Right ventricle myocardium inferior (tissue), 1 donor: ENCODE measurements around the gene TBCC. TPM values are rescaled to one million over a fixed set of nuclear protein-coding genes. Genes with fewer than 3 reads are reported as not detected.
"Not testable (repeated sequence)": the region's sequence is repeated elsewhere in the genome, so short reads cannot be mapped to it uniquely, and the experiment has no call there.

Experiments used
- ATAC-seq: fragments of 200-7000 bp; cut with Tn5 transposase; one replicate; pipeline ENCODE4 v1.9.1; 2020; ENCODE audit warnings: mild to moderate bottlenecking, moderate library complexity
- DNase-seq: peaks from one replicate; pipeline ENCODE4 v3.0.0; 2021; ENCODE audit errors: missing footprints
- intact Hi-C: fragments of 100-400 bp; cut with DNase I; formaldehyde crosslinking; loops from one replicate; pipeline ENCODE4 v1.11.0; 2022
- total RNA-seq: library from RNA; stranded (reverse); fragmentation: NEBNext Ultra II Directional; extraction: Animal tissue kit (Norgen Biotek cat#: 25700); gene quantifications from one replicate; pipeline ENCODE4 v1.2.1, GENCODE V29; 2021
- donor health status: DM: no; HTN: yes; CAD: no; lungs with severe emphysema.

TBCC gene
- total RNA-seq, 1 donor from 2014 or later, result 12.0 TPM

DNA sequence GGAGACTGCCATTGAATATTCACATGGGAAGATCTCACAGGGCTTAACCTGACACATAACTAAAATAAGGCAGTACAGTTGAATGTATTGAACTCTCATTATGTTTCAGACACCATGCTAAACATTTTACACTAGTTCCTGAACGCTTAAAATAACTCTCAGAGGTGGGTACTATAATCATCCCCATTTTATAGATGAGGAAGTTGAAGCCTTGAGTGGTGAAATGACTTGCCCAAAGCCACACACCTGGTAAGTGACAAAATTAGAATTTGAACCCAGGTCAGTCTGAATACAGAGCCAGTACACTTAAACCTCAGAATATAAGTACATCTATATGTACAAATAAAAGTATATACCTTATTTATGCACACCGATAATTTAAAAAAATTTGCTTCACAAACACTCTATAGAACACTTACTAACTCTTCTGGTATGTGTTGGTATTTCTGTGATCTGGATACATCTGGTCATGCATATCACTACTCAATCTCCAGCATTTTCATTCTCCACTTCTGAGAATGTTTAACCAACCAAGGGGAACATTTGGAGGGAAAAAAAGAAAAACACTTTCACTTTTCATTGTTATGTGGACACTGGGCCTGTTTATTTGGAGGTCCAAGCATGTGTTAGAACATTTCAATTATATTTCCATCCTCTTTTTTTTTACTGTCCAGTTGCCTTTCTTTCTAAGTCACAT lies 31.4 kb upstream of the TBCC start:
- ATAC-seq (no peak), DNase-seq (no peak)
- intact Hi-C loops, result no loop called here

DNA sequence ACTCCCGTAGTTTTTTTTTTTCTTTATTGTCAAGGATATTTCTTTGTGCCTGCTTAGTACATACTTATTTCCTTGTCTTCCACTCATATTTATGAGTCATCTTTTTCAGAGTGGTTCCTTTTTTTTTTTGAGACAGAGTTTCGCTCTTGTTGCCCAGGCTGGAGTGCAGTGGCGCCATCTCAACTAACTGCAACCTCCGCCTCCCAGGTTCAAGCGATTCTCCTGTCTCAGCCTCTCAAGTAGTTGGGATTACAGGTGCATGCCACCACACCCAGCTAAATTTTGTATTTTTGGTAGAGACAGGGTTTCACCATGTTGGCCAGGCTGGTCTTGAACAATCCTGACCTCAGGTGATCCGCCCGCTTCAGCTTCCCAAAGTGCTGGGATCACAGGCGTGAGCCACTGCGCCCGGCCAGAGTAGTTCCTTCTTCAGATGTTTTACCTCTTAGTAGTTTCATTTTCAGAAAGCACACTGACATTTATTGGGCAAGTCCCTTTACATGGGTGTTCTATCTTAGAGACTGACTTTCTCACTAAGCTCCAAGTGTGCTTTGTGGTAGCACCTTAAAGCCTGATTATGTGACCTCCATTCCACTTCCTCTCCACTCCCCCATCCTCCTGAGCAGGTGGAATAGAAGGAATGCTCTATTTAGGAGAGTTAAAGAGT lies 29.1 kb upstream of the TBCC start:
- intact Hi-C loops, result not testable (repeated sequence)
- ATAC-seq (peak; percentile 41), DNase-seq (peak; percentile 77)

DNA sequence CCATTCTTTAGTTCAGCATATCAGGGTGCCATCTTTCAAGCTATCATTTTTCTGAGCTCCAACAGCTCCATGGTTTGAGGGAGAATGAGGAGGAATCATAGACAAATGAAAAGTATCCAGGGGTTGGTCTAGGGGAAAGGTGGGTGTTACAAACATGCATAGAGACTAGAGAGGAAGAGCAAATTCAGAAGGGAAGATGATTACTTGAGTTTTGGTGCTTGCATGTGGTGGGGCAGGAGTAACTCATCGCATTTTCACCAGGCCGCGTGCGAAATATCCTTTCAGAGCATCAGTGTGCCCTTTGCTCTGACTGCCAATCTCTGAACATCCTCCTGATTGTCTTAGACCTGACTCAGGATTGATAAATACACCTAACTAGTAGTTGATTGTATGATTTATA lies 28.3 kb upstream of the TBCC start:
- ATAC-seq, result no peak
- intact Hi-C loops, result no loop called here
- no peak for DNase-seq

DNA sequence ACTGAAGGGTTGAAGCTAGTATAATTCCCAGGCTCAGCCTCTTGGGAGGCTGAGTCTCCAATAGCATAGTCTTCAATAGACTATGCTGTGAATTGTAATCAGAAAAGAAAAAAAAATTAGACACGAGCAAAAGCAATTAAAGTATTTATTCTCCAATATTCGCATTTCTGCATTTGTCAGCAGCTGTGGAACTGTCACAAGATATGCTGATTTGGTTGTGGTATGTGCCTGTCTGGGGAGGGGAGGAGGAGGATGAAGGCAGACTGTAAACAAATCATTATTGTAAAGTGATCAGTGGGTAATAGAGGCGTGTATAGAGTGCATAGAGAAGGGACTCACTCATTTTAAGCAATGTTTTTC lies 25.8 kb upstream of the TBCC start:
- no peak for DNase-seq
- intact Hi-C loops, result no loop called here
- no peak for ATAC-seq

DNA sequence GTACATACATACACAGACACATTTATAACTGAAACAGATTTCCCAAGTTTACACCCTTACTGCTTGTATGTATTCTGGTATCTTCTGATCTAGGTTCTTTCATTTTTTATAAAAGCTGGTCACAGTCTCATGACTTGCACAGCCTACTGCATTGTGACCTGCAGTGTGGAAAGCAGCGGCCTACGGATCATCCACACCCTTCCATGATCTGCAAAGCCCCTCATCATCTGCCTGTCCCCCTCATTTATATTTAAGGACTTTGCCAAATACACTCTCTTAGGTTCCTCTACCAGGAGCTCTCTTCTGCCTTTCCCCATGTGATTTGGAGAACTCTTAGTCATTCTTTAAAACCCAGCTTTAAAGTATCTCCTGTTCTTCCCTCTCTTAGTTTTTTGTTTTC lies 23.9 kb upstream of the TBCC start:
- no peak for DNase-seq
- intact Hi-C loops, result no loop called here

DNA sequence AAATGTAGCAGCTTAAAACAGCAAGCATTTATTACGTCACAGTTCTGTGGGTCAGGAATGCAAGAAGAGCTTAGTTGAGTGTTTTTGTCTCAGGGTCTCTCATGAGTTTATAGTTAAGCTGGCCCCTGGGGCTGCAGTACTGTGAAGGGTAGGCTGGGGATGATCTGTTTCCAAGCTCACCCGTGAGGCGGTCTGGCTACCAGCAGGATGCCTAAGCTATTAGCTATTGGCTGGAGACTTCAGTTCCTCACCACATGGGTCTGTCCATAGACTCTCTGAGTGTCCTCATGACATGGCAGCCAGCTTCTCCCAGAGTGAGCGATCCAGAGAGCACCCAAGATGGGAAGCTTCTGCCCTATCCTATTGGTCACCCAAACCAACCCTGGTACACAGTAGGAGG lies 23.1 kb upstream of the TBCC start:
- intact Hi-C loops, result no loop called here
- DNase-seq (no peak), ATAC-seq (no peak)

More for the DNA sequence above, 23.9 kb upstream of the TBCC start:
- no peak for ATAC-seq

DNA sequence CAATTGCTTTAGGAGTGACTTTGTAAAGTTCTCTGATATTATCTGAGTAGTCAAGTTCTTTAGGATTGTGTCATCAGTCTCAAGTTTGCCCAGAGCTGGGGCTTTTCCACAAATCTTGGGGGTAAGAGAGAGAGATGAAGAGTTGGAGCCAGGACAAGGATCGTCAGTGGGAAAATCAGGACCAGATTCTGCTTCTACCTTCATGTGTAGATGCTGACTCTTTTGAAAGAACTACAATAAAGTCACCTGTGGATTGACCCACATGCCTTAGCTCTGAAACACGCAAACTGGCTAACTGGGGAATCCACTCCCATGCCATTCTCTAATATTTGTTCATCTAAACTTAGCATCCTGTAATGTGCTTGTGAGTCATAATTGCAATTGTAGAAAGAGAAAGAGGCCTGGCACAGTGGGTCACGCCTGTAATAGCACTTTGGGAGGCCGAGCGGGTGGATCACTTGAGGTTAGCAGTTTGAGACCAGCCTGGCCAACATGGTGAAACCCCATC lies 20.3 kb upstream of the TBCC start:
- ATAC-seq (no peak), DNase-seq (no peak)
- intact Hi-C loops, result no loop called here

DNA sequence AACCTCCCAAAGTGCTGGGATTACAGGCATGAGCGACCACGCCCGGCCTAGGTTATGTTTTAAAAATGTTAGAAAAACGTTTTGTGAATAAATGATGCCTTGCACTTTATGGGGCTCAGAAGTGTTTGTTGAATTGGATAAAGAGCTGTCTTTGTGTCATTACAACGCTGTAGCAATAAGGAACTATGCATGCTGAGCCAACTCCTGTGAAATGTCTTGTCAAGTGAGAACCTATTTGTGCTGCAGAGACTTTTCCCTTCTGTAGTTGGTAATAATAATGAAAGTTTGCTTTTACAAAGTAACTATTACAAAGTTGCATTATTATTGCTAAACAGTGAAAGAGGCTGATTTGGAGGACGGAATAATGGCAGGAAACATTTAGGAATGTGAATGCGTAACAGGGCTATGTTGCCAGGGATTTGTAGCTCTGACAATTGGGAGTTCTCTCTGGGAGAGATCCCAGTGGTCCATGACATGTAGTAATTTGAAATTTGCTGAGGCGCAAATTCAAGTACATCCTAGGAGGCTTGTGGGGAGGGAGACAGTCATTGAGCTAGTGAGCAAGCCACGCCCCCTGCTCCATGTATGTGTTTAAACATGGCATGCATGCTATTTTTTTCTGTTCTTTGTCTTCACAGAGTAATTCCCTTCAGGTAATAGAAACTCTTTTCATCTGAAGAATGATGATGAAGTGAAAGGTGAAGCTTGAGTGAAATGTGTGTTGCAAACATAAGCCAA lies 19.2 kb upstream of the TBCC start:
- DNase-seq, result no peak
- intact Hi-C loops, result no loop called here
- no peak for ATAC-seq

DNA sequence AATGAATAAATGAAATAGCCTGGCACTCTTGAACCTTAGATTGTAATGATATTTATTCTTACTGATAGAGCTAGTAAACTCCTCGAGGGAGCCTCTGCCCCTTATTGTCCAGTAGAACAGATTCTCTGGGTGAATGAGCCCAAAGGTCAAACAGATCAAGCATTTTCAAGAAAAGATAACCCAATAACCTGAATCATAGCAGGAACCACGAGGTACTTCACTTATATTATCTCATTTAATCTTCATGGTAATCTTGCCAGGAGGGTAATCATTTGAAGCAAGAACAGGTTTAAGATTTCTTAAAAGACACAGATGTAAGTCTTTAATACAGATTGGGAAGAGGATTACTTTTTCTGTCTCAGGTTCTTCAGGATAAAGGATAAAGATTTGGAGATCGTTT lies 17.0 kb upstream of the TBCC start:
- intact Hi-C loops, result no loop called here
- DNase-seq (no peak), ATAC-seq (no peak)

DNA sequence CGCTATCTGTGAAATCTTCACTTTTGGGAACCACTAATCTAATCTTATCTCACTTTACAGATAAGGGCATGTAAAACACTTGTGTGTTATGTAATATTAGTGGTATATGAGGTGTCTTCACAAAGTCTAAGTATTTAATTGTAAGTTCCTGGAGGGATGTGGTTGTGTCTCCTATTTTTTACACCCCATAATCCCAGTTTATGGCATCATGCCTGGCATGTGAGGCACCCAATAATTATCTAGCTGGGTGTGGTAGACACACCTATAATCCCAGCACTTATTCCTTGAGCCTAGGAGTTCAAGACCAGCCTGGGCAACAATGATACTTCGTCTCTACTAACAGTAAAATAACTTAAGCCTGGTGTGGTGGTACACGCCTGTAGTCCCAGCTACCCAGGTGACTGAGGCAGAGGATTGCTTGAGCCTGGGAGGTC lies 16.5 kb upstream of the TBCC start:
- DNase-seq (no peak), ATAC-seq (no peak)
- intact Hi-C loops, result no loop called here

DNA sequence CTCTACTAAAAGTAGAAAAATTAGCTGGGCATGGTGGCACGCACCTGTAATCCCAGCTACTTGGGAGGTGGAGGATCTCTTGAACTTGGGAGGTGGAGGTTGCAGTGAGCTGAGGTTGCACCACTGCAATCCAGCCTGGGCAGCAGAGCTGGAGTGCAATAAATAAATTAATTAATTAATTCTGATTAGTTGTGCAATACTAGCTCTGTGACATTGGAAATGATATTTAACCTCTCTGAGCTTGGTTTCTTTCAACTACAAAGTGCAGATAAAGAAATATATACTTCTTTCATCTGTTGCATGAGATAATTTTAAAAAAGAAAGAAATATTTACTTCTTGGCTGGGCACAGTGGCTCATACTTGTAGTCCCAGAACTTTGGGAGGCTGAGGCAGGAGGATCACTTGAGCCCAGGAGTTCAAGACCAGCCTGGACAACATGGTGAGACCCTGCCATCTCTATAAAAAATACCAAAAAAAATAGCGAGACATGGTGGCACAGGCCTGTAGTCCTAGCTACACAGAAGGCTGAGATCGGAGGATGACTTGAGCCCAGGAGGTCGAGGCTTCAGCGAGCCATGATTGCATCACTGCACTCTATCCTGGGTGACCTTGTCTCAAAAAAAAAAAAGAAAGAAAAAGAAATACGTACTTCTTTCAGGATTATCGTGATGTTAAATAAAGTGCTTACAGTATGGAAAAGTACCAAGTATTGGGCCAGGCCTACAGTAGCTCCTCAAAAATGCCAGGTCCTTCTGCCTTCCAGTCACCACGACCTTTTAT lies 15.6 kb upstream of the TBCC start:
- no peak for ATAC-seq
- intact Hi-C loops, result no loop called here
- DNase-seq, result no peak

DNA sequence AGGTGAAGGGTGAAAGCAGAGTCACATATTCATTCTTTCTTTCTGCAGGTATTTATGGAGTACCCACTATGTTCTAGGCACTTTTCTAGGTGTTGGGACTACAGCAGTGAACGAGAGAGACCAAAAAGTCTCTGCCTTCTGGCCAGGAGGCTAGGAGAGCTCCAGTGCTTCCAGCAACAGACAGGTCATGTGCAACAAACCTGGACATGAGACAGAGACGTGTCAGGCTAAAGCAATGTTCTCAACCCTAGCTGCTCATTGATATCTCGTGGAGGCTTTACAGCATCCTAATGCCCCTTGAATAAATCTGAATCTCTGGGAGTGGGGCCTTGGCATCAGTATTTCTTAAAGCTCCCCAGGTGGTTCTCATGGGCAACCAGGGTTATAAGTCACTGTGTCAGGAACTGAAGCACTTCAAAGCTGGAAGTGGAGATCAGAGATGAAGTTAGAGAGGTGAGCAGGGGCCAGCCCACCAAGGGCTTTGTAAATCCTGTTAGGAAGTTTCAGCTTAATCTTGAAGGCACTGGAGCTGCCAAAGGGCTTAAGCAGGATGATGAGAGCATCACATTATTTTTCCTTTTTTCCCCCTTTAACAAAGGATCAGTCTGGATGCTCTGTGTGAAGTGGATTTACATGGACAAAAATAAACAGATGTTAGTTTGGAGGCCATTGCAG lies 13.0 kb upstream of the TBCC start:
- DNase-seq (no peak), ATAC-seq (no peak)
- intact Hi-C loops, result no loop called here

DNA sequence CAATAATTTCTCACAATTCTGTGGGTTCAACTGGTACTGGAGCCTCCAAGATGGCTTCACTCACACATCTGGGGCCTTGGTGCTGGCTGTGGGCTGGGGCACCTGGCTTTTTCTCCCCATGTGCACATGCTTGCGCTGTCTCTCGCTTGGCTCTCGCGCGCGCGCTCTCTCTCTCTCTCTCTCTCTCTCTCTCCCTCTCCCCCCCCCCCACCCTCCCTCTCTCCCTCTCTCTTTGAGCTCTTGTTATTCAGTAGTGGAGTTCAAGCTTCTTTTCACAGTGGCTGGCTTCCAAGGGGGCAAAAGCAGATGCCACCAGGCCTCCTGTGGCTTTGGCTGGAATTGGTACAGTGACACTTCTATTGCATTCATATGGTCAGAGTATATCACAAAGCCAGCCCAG lies 10.8 kb upstream of the TBCC start:
- no peak for ATAC-seq

DNA sequence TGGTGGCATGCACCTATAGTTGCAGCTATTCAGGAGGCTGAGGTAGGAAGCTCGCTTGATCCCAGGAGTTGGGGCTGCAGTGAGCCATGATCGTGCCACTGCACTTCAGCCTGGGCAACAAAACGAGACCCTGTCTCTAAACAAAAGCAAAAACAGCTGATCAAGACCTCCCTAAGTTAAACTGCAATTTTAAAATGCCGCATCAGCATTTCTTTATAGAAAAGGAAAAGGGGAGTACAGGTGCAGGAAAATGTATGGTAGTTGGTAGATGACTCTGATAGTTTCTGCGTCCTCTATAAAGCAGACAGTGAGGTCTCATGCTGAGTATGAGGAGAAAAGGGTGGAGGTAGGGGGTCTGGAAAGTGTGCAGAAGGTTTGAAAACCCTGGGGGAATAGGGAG lies 8.9 kb upstream of the TBCC start:
- intact Hi-C loops, result no loop called here
- DNase-seq (no peak), ATAC-seq (no peak)

More for the DNA sequence above, 10.8 kb upstream of the TBCC start:
- DNase-seq, result no peak
- intact Hi-C loops, result no loop called here

DNA sequence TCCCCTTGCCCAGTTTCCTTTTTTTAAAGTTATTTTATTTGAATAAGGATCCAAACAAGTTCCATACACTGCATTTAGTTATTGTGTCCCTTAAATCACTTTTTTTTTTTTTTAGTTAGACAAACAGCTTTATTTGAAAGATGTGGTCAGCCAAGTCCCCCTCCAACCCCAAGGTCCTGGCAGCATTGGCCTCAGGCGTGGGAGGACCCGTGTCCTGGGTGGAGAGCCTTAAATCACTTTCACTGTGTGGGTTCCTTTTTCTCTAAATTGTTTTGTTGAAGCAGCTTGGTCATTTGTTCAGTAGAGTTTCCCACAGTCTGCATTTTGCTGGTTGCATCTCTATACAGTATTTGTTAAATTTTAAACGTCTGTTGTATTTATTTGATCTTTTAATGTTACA lies 5.2 kb upstream of the TBCC start:
- no peak for ATAC-seq
- no peak for DNase-seq
- intact Hi-C loops, result no loop called here

DNA sequence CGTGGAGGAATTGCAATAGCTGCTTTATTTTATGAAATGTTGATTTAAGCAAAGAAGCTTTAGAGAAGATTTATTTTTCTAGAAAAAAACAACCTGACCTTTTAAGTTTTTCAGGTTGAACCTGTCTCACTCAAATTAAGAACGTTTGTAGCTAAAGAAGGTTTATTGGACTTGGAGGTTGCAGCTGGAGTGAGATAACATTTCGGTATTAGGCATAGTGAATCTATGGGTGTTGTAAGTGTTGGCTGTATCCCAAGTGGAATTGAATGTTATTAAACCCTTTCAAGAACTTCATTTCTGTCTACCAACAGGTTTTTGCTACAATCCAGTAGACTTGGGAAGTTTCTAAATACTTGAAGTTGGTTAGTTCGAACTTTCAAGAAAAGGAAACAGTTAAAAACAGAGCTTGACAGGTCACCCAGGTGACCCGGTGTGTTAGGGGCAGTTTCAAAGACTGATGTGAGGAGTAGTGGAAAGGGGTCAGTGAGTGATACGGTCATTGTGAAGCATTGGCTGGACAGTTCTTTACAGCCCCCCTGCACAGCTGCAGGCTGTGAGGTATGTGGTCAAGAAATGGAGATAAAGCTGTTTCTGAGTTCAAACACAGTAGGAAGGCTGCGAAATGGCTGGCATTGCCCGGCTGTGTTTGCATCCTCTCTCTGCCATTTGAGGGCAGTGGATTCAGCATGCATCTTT lies 2.4 kb upstream of the TBCC start:
- DNase-seq (no peak), ATAC-seq (no peak)
- intact Hi-C loops, result loop anchor here (5.0 to 10.0 kb wide), 2 partner anchors 129 to 184 kb away; partner anchors contain the start of genes RPL7L1 and UBR2

DNA sequence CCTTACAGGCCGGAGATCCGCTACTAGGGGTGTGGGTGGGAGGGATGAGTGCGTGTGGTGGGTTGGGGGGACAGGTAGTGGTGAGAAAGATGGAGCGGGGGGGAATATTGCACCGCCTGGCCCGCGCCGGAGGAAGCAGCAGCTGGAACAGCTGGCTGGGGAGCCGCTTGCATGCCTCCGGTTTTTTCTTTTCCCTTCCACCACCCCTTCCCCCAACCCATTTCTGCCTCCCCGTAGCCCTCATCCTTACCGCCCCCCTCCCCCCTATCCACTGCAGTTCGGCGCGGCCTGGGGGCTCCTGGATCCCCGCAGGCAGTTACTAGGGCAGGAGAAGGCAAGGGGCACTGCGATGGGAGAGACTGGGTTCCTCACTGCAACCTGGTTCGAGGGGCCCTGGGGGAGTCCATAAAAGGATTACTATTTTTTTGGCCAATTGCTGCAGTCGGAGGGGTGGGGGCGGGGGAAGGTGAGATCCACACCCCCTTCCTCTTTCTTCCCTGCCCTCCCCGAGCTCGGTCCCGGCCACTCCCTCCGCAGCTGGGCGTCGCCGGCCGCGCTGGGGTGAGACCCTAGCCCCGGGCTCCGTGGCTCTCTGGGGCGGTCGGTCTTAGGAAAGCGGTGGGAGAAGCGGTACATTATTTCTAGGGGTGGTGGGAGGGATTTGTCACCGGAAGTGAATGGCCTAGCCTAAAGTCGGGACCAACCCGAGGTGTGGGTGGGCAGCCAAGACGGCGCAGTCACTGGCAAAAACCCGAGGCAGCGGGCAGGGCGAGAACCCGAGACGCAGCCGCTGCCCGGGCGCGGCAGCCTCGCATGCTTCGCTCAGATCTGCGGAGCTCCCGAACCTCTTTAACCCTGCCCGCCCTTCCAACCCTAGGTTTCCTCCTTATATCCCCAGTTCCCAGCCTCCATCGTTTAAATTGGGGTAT lies 824 bp upstream of the TBCC start:
- ATAC-seq (peak; percentile 84), DNase-seq (peak; percentile 94)
- intact Hi-C loops, result loop anchor here (1.0 to 10.0 kb wide), 3 partner anchors 37 to 182 kb away; partner anchors contain the start of genes RPL7L1 and UBR2
